H1 (cell line): ENCODE results near the gene C1orf50. TPM values are rescaled to one million over a fixed set of nuclear protein-coding genes. Genes with fewer than 3 reads are reported as not detected.

Experiments
- CTCF ChIA-PET: fragments of 300-600 bp; sonication (Branson Sonifier 250); formaldehyde crosslinking; loops from one replicate; lab custom pipeline; 2021; ENCODE audit not compliant: partially characterized antibody; lab: Charles Lee
- POLR2A ChIA-PET: fragments of 300-600 bp; sonication (Branson Sonifier 250); formaldehyde crosslinking; loops from one replicate; lab custom pipeline; 2021; ENCODE audit warnings: inconsistent platforms; ENCODE audit not compliant: partially characterized antibody; lab: Charles Lee
- DNase-seq, 2 experiments: peaks; one replicate each; pipeline versions ENCODE4 v3.0.0 to v3.0.0-alpha.2; 2010 to 2022; ENCODE audit warnings: low spot score in 2 of 2, low read depth in 1 of 2, mixed read lengths in 1 of 2
- FAIRE-seq: peaks from 2 replicates; lab custom pipeline; 2011; peaks lifted over from hg19 to GRCh38; lab: Jason Lieb, UNC
- H2AFZ ChIP-seq: 2 replicates; pipeline ENCODE4 v1.8.1; 2012; ENCODE audit warnings: low read length, inconsistent platforms
- H2AK5ac ChIP-seq: 2 replicates; pipeline ENCODE4 v1.6.1; 2013; ENCODE audit warnings: low read depth, low read length
- H2BK120ac ChIP-seq: replicated peaks from 2 replicates; pipeline ENCODE3; 2013; ENCODE audit warnings: low read depth, low read length, inconsistent platforms
- H2BK12ac ChIP-seq: 2 replicates; pipeline ENCODE4 v1.6.1; 2013; ENCODE audit warnings: low read depth, low read length
- H2BK15ac ChIP-seq: 2 replicates; pipeline ENCODE4 v1.6.1; 2013; ENCODE audit warnings: low read length
- H2BK20ac ChIP-seq: 2 replicates; pipeline ENCODE4 v1.6.1; 2013; ENCODE audit warnings: low read length
- H2BK5ac ChIP-seq: 2 replicates; pipeline ENCODE4 v1.6.1; 2013; ENCODE audit warnings: low read depth, low read length
- H3K14ac ChIP-seq: 2 replicates; pipeline ENCODE4 v1.6.1; 2013; ENCODE audit warnings: inconsistent platforms; ENCODE audit not compliant: insufficient read length
- H3K18ac ChIP-seq: 2 replicates; pipeline ENCODE4 v1.6.1; 2013; ENCODE audit warnings: low read length; ENCODE audit errors: extremely low read depth
- H3K23ac ChIP-seq: 2 replicates; pipeline ENCODE4 v1.6.1; 2013; ENCODE audit warnings: inconsistent platforms; ENCODE audit not compliant: insufficient read length
- H3K23me2 ChIP-seq: 2 replicates; pipeline ENCODE4 v1.6.1; 2013; ENCODE audit warnings: low read depth, low read length
- H3K27ac ChIP-seq: 2 replicates; pipeline ENCODE4 v1.6.1; 2011; ENCODE audit warnings: low read depth, low read length, inconsistent platforms
- H3K27me3 ChIP-seq, 4 experiments: replicated peaks in 1 of 4; 1 replicate in 1 of 4; 2 replicates in 3 of 4; pipeline versions ENCODE4 v1.6.1 to v1.8.1; 2011 to 2013; ENCODE audit warnings: low read length in 3 of 4, mild to moderate bottlenecking in 3 of 4, inconsistent platforms in 2 of 4, mixed read lengths in 2 of 4, moderate library complexity in 1 of 4; ENCODE audit not compliant: control insufficient read depth in 3 of 4, insufficient read depth in 3 of 4; ENCODE audit errors: extremely low read depth in 1 of 4
- H3K36me3 ChIP-seq, 4 experiments: 2 replicates each; pipeline versions ENCODE4 v1.6.1 to v1.8.1; 2011 to 2013; ENCODE audit warnings: mild to moderate bottlenecking in 4 of 4, low read length in 3 of 4, moderate library complexity in 2 of 4, control low read depth in 1 of 4, inconsistent platforms in 1 of 4; ENCODE audit not compliant: insufficient read depth in 4 of 4, control insufficient read depth in 2 of 4
- H3K4ac ChIP-seq: replicated peaks from 2 replicates; pipeline ENCODE3; 2013; ENCODE audit warnings: low read length, low read depth, mixed read lengths, inconsistent platforms; ENCODE audit not compliant: insufficient read length
- H3K4me1 ChIP-seq, 4 experiments: replicated peaks in 1 of 4; 1 replicate in 1 of 4; 2 replicates in 3 of 4; pipeline versions ENCODE4 v1.6.1 to v1.8.1; 2011 to 2013; ENCODE audit warnings: low read length in 3 of 4, inconsistent platforms in 2 of 4, mixed read lengths in 1 of 4; ENCODE audit not compliant: insufficient read depth in 4 of 4, control insufficient read depth in 3 of 4
- H3K4me2 ChIP-seq, 2 experiments: 2 replicates each; pipeline versions ENCODE4 v1.6.1 to v1.8.1; 2011 to 2013; ENCODE audit warnings: low read depth in 2 of 2, low read length in 2 of 2, control low read depth in 1 of 2, inconsistent platforms in 1 of 2, mild to moderate bottlenecking in 1 of 2; ENCODE audit not compliant: insufficient read depth in 1 of 2
- H3K4me3 ChIP-seq, 4 experiments: fragments of 200-600, 300-600 bp in 1 of 4; sonication (generic), shearing (Covaris generic), sonication (Bioruptor Twin) in 1 of 4; 2 replicates each; pipeline versions ENCODE4 v1.5.1 to v1.8.1; 2011 to 2016; ENCODE audit warnings: low read length in 4 of 4, low read depth in 3 of 4, control low read depth in 2 of 4, inconsistent platforms in 2 of 4, mild to moderate bottlenecking in 2 of 4, mixed read lengths in 1 of 4, moderate library complexity in 1 of 4; ENCODE audit not compliant: insufficient read depth in 2 of 4; ENCODE audit errors: extremely low read depth in 1 of 4
- H3K56ac ChIP-seq: replicated peaks from 2 replicates; pipeline ENCODE3; 2013; ENCODE audit warnings: low read depth, mild to moderate bottlenecking, mixed read lengths, low read length, inconsistent platforms; ENCODE audit not compliant: insufficient read length
- H3K79me1 ChIP-seq: 2 replicates; pipeline ENCODE4 v1.6.1; 2013; ENCODE audit warnings: low read depth, low read length, control low read depth
- H3K79me2 ChIP-seq, 2 experiments: 2 replicates each; pipeline versions ENCODE4 v1.6.1 to v1.8.1; 2012 to 2013; ENCODE audit warnings: low read length in 2 of 2, mild to moderate bottlenecking in 2 of 2, inconsistent platforms in 1 of 2; ENCODE audit not compliant: insufficient read depth in 2 of 2, control insufficient read depth in 1 of 2
- H3K9ac ChIP-seq, 4 experiments: replicated peaks in 1 of 4; 1 replicate in 1 of 4; 2 replicates in 3 of 4; pipeline versions ENCODE4 v1.6.1 to v1.8.1; 2011 to 2013; ENCODE audit warnings: low read depth in 3 of 4, low read length in 3 of 4, control low read depth in 2 of 4, mild to moderate bottlenecking in 2 of 4, moderate library complexity in 2 of 4, inconsistent platforms in 1 of 4; ENCODE audit errors: extremely low read depth in 1 of 4
- H3K9me3 ChIP-seq, 2 experiments: 2 replicates each; pipeline versions ENCODE4 v1.6.1 to v1.8.1; 2012 to 2013; ENCODE audit warnings: mild to moderate bottlenecking in 2 of 2, moderate library complexity in 2 of 2, control low read depth in 1 of 2, inconsistent platforms in 1 of 2, low read depth in 1 of 2, low read length in 1 of 2, mixed read lengths in 1 of 2; ENCODE audit not compliant: insufficient read depth in 2 of 2
- H4K20me1 ChIP-seq, 2 experiments: replicated peaks in 1 of 2; 2 replicates each; pipeline versions ENCODE3 to v1.8.1; 2011 to 2013; ENCODE audit warnings: inconsistent platforms in 2 of 2, low read length in 2 of 2, mild to moderate bottlenecking in 1 of 2; ENCODE audit not compliant: insufficient read depth in 2 of 2, control insufficient read depth in 1 of 2
- H4K5ac ChIP-seq: 2 replicates; pipeline ENCODE4 v1.6.1; 2013; ENCODE audit warnings: low read length, low read depth, mixed read lengths, inconsistent platforms; ENCODE audit not compliant: insufficient read length
- H4K8ac ChIP-seq: 2 replicates; pipeline ENCODE4 v1.8.0; 2013; ENCODE audit warnings: mild to moderate bottlenecking, moderate library complexity, low read length, inconsistent platforms; ENCODE audit not compliant: insufficient read depth; ENCODE audit errors: extremely low read depth
- H4K91ac ChIP-seq: replicated peaks from 2 replicates; pipeline ENCODE3; 2013; ENCODE audit warnings: low read length, mixed read lengths, inconsistent platforms; ENCODE audit not compliant: insufficient read length
- BRCA1 ChIP-seq: IDR thresholded peaks from 2 replicates; pipeline ENCODE4 v1.6.1; 2012; ENCODE audit warnings: low read depth, low read length, improper control_type of control experiment
- CTBP2 ChIP-seq: IDR thresholded peaks from 2 replicates; pipeline ENCODE4 v1.7.0; 2011; ENCODE audit warnings: borderline replicate concordance, mild to moderate bottlenecking, moderate library complexity, mixed read lengths, low read length; ENCODE audit not compliant: insufficient read depth, insufficient read length
- FOSL1 ChIP-seq: IDR thresholded peaks from 2 replicates; pipeline ENCODE4 v1.6.1; 2011; ENCODE audit warnings: mild to moderate bottlenecking, low read depth, low read length, moderate library complexity; ENCODE audit not compliant: insufficient read depth
- GTF2F1 ChIP-seq: IDR thresholded peaks from 2 replicates; pipeline ENCODE4 v1.6.1; 2012; ENCODE audit warnings: low read depth, low read length, improper control_type of control experiment, borderline replicate concordance
- HDAC2 ChIP-seq, 2 experiments: fragments of 300-600 bp in 1 of 2; sonication (generic) in 1 of 2; IDR thresholded peaks; 2 replicates each; pipeline ENCODE4 v1.6.1; 2011 to 2012; ENCODE audit warnings: low read depth in 2 of 2, low read length in 2 of 2, mild to moderate bottlenecking in 2 of 2, moderate library complexity in 2 of 2, borderline replicate concordance in 1 of 2, inconsistent platforms in 1 of 2
- RFX5 ChIP-seq: IDR thresholded peaks from 2 replicates; pipeline ENCODE4 v1.6.1; 2011; ENCODE audit warnings: low read depth, low read length, improper control_type of control experiment, borderline replicate concordance
- SIRT6 ChIP-seq: IDR thresholded peaks from one replicate; pipeline ENCODE4 v1.7.1; 2012; ENCODE audit warnings: low read length, inconsistent platforms
- WGBS, 2 experiments: shearing (Covaris generic) in 1 of 2; methylation state at CpG; one replicate each; pipeline versions ENCODE4 v1.1.6 to v1.1.7; 2013 to 2015; ENCODE audit warnings: low lambda C conversion rate in 2 of 2, mixed read lengths in 2 of 2, inconsistent platforms in 1 of 2, low coverage in 1 of 2, missing lambda C conversion rate in 1 of 2; ENCODE audit not compliant: insufficient replicate concordance in 2 of 2, insufficient coverage in 1 of 2, insufficient read length in 1 of 2; ENCODE audit errors: extremely low coverage in 1 of 2, missing lambda C conversion rate in 1 of 2; 5-methylcytosine and 5-hydroxymethylcytosine counted together
- polyA plus RNA-seq, 7 experiments: library from polyadenylated mRNA; depleted of rRNA in 3 of 7; stranded (reverse) in 5 of 7; unstranded in 2 of 7; fragments of >200 nt in 5 of 7; fragments of 200-250 nt in 2 of 7; gene quantifications; 1 replicate in 5 of 7; 2 replicates in 1 of 7; 4 replicates in 1 of 7; pipeline versions ENCODE4 v1.2.1 to v1.2.3, GENCODE V29; 2011 to 2013; ENCODE audit warnings: missing spikeins in 2 of 7, mixed read lengths in 2 of 7
- total RNA-seq: library from RNA; stranded (reverse); fragmentation: NEBNext Ultra II Directional; extraction: Animal tissue kit (Norgen Biotek cat#: 25700); gene quantifications from 2 replicates; pipeline ENCODE4 v1.2.1, GENCODE V29; 2021
- TF ChIP-seq, protein P1 (sequence below): IDR thresholded peaks from 2 replicates; pipeline ENCODE4 v1.6.1; 2011; ENCODE audit warnings: low read length, improper control_type of control experiment
- TF ChIP-seq, protein P2 (sequence below): IDR thresholded peaks from 2 replicates; pipeline ENCODE4 v1.6.1; 2012; ENCODE audit warnings: inconsistent platforms

The C1orf50 gene
- total and polyA plus RNA-seq, 2 of the 8 experiments (the other 6 are each of a cell fraction or from before 2014, with no cell fraction given), result 3.2 to 7.1 TPM

DNA sequence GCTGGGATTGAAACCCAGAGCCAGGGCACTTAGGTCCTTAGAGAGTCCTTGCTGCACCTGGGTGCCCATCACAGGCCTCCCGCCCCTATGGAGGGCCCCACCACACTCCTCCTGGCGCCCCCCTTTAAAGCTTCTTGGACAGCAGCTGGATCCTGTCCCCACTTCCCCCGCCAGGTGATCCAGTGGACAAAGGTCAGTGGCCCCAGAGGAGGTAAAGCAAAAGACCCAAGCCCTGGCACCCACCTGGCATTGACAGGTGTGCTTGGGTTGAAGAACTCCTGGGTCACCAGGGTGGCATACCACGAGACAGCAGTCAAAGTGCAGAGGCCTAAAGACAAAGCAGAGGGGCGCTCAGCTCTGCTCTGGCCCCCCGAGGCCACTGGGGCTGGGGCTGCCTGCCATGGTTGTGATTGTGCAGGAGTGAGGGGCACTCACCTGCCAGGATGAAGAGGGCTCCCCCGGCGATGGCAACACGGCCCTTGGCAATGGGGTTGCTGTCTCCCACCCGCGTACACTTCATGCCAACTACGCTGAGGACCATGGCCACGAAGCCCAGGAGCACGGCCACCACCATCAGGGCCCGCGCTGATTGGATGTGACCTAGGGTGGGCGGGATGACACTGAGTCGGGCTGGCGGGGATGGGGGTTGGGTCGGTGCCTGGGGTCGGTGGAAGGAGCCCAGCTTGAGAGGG lies 28.9 kb upstream of the C1orf50 start:
- no peak overlapping the region for H3K23ac ChIP-seq
- POLR2A ChIA-PET, result interaction anchor here (2.2 kb wide), 1 partner anchor 56 kb away, joined by 7 read pairs; the partner anchor contains the start of gene YBX1
- no peak overlapping the region for H4K5ac ChIP-seq
- no peaks in the 10 kb centered on the region for H3K9me3 ChIP-seq
- no peak overlapping the region for H2AK5ac ChIP-seq
- H2BK5ac ChIP-seq, result no peak overlapping the region; the same call in 1 of the 2 replicates
- no peak overlapping the region for H3K56ac ChIP-seq
- peak overlapping the region; percentile 49 for H4K91ac ChIP-seq
- FAIRE-seq (no peak), DNase-seq (no peak)
- H3K4me2 ChIP-seq, result no peak overlapping the region; a peak in 1 of 4 replicates
- H4K20me1 ChIP-seq, result peaks cover 0 to 4% of the 10 kb centered on the region in 2 experiments
- no peak overlapping the region for H2BK120ac ChIP-seq
- no peak overlapping the region for H2AFZ ChIP-seq
- no peaks in the 10 kb centered on the region for H3K79me2 ChIP-seq
- no peak overlapping the region for H2BK12ac ChIP-seq
- H3K79me1 ChIP-seq, result peaks cover 3% of the 10 kb centered on the region; the same call in 1 of the 2 replicates
- H4K8ac ChIP-seq, result no peak overlapping the region
- no peak overlapping the region for H2BK15ac ChIP-seq
- H3K23me2 ChIP-seq, result peaks cover 5% of the 10 kb centered on the region; the same call in 1 of the 2 replicates
- no peaks in the 10 kb centered on the region for H3K27me3 ChIP-seq
- H3K4me1 ChIP-seq, result peaks cover 0 to 41% (median 28%) of the 10 kb centered on the region in 4 experiments; a peak in 6 of 7 replicates
- H2BK20ac ChIP-seq, result no peak overlapping the region
- H3K14ac ChIP-seq, result no peak overlapping the region
- WGBS, 2 experiments, result 95% methylated on average over 16 of the region's 21 CpGs; no CpG with 5 or more reads in 1 of the 2 experiments
- CTCF ChIA-PET, result interaction anchor here (0.9 to 6.4 kb wide), 5 partner anchors 8 to 17 kb away, joined by 3 to 62 read pairs (median 3); no protein-coding TSS in a partner anchor
- no peak overlapping the region for H3K9ac ChIP-seq
- H3K4ac ChIP-seq, result no peak overlapping the region
- no peaks in the 10 kb centered on the region for H3K36me3 ChIP-seq
- H3K18ac ChIP-seq, result no peak overlapping the region
- no peak overlapping the region for H3K4me3 ChIP-seq
- no peak overlapping the region for H3K27ac ChIP-seq
- TF ChIP-seq SIRT6 (no peak), GTF2F1 (no peak), FOSL1 (no peak), CTBP2 (no peak), BRCA1 (no peak), RFX5 (no peak), HDAC2 (IDR thresholded peaks at IDR 0.05; ENCODE audit: borderline replicate concordance in 1 of 2, low read depth in 2 of 2, low read length in 2 of 2) (no peak)
- TF ChIP-seq, protein P1, sequence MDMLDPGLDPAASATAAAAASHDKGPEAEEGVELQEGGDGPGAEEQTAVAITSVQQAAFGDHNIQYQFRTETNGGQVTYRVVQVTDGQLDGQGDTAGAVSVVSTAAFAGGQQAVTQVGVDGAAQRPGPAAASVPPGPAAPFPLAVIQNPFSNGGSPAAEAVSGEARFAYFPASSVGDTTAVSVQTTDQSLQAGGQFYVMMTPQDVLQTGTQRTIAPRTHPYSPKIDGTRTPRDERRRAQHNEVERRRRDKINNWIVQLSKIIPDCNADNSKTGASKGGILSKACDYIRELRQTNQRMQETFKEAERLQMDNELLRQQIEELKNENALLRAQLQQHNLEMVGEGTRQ, result no peak
- TF ChIP-seq, protein P2, sequence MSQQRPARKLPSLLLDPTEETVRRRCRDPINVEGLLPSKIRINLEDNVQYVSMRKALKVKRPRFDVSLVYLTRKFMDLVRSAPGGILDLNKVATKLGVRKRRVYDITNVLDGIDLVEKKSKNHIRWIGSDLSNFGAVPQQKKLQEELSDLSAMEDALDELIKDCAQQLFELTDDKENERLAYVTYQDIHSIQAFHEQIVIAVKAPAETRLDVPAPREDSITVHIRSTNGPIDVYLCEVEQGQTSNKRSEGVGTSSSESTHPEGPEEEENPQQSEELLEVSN, result no peak
